GM20431 (cell line): ENCODE results near the gene UBE2H.
"Not testable (repeated sequence)": the region's sequence is repeated elsewhere in the genome, so short reads cannot be mapped to it uniquely, and the experiment has no call there.

Source experiments
- in situ Hi-C: fragments of 300-500 bp; cut with MseI, MboI; formaldehyde crosslinking; loops from one replicate; pipeline ENCODE4 v1.15.0; 2020; ENCODE audit warnings: low sequenced_read_pairs; ENCODE audit not compliant: unreplicated experiment

The UBE2H gene

GRCh38 chr7:129914536-129915272 lies 38.1 kb downstream of the UBE2H start:
- in situ Hi-C loops, result no loop called here

- in situ Hi-C loops, result no loop called here
Measured at GRCh38 chr7:129913428-129913827, 39.3 kb downstream of the UBE2H start.

- in situ Hi-C loops, result no loop called here
Measured at GRCh38 chr7:129911790-129912189, 41.0 kb downstream of the UBE2H start.

DNA sequence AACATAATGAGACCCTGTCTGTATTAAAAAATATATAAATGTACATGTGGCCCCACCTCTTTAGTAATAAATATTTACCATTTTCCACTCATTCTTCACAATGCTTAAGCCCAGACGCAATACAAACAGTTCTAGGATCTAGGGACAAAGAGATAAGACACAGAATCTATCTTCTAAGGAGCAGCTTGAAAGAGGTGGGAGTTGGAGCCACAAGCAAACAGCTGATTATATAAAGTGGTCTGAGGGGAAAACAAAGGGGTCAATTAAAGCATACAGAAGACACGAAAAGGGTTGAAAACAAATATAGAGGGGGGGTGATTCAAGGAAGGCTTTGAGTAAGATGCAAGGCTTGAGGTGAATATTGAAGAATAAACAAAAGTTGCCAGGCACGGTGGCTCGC lies 43.1 kb downstream of the UBE2H start:
- in situ Hi-C loops, result no loop called here

GRCh38 chr7:129908181-129908580 lies 44.6 kb downstream of the UBE2H start:
- in situ Hi-C loops, result no loop called here

GRCh38 chr7:129907122-129907736 lies 45.5 kb downstream of the UBE2H start:
- in situ Hi-C loops, result no loop called here

GRCh38 chr7:129906700-129907099 lies 46.1 kb downstream of the UBE2H start:
- in situ Hi-C loops, result no loop called here

DNA sequence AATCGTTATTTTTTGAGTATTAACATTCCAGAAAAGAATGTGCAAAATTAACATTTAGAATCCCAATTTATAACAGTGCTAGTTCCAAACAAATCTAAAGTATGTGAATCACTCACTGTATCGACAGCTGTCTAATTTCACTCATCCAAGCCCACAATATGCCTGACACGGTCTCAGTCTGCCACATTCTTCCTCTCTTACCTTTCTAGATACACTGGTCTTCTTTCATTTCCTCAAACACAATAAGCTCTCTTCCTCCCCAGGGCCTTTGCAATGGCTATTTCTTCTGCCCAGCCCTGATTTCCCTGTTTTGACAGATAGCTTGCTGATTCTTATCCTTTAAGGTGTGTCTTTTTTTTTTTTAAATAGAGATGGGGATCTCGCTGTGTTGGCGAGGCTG lies 48.8 kb downstream of the UBE2H start:
- in situ Hi-C loops, result no loop called here

DNA sequence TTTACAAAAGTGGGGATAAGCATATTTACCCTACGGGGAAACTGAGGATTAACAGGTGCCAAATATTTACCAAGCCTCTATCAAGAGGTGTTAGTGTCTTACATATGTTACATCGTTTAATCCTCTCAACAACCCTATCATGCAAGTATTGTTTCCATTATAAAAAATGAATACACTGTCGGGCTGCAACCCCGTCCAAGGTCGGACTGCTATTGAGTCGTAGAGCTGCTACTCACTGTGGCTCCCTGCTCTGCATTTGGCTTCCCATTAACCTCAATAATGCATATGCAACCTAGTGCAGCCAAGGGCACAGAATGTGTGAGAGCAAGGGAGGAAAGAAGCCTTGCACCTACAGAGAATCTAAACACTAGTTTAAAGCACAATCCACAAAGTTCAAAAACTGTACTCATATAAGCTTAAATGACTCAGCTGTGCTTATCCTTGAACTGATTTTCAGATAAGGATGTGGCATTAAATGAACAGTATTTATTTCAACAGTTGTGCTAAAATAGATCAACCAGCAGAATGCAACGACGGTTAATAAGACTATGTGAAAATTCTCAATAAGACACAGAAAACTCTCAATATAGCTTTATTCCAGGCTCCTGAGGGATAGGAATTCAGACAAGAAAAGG lies 49.9 kb downstream of the UBE2H start:
- in situ Hi-C loops, result no loop called here

GRCh38 chr7:129898502-129899160 lies 54.1 kb downstream of the UBE2H start:
- in situ Hi-C loops, result no loop called here

DNA sequence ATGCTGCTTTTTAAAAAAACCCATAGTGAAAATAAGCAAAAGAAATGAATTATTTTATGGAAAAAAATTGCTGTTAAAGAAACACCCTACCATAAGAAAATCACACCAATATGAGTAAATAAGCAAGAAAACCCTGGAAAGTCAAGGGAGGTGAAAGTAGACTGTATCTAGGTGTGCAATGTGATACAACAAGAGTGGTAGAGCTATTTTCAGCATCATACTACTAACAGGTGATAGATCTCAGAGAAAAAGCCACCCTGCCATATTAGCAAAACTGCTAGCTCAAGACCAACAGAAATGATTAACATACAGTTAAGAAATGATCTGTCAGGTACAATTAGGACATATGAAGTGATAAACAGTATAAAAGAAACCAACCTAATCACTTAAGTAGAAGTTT lies 54.8 kb downstream of the UBE2H start:
- in situ Hi-C loops, result no loop called here

DNA sequence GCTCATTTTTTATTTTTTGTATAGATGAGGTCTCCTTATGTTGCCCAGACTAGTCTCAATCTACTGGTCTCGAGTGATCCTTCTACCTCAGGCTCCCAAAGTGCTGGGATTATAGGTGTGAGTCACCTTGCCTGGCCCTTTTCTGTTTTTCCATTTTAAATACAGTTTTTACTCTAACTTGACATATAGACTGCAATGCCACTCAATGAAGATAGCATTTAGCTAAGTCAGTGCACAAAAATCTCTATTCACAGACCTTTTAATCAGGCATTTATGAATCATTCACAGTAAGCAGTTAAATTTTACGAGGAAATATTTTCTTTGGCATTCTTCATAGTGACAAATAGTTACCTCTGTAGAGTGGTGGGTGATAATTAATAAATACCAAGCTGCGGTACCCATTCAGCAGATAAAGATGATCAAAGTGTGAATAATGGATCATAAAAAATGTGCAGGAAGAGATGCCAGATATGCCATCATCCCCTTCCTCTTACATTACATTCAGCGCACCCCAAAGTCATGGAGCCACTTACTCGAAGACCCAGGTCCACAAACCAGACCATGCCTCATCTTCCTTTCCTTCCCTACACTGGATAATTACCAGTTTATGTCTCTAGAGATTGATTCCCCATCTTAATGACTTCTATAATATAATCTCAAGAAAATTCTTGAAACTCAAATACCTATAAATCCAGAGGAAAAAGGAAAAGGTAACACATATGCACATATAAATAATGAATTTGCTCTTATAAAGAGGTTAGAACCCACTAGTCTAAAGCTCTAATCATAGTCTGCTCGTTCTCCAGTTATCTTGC lies 56.0 kb downstream of the UBE2H start:
- in situ Hi-C loops, result no loop called here

- in situ Hi-C loops, result not testable (repeated sequence)
Measured at GRCh38 chr7:129894184-129894583, 58.6 kb downstream of the UBE2H start.

- in situ Hi-C loops, result no loop called here
Measured at GRCh38 chr7:129890090-129890489, 62.7 kb downstream of the UBE2H start.

DNA sequence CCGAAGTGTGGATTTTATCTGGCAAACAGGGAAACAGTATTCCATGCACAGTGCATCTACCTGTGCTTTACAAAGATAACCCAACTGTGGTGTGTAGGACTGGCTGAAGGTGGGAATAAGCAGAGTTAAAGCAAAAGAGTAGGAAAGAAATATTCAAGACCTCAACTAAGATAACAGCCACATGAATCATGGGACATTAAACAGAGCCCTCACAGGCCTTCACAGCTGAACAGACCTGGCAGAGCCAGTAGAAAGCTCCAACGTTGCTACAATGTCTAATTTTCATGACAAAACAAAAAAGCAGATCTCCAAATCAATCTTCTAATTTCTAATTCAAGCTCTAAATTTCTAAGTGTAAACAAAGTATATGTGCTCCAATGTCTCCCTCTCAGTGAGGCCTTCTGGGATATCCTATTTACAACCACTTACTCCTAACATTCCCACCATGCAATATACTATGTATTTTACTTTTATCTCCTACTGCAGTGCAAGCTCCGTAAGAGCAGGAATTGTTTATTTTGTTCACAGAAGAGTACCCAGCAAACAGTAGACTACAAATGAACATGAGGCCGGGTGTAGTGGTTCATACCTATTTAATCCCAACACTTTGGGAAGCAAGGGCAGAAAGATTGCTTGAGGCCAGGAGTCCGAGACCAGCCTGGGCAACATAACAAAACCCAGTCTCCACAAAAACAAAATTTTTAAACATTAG lies 63.5 kb downstream of the UBE2H start:
- in situ Hi-C loops, result no loop called here

DNA sequence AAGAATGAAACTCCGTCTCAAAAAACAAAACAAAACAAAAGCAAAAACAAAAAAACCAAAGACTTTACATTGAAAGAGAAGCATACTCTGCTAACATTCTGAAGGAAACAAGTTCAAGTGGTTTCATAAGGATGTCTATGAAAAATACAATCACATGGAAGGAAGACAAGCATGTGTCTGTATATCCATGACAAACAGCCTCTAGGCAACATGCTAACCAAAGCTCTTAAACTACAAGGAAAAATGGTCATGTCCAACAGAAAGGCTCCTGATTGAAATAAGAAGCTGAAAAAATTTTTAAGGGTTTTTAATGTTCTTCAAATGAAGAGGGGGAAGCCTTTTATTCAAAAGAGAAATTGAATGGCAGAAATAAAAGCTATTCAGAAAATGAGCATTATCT lies 64.9 kb downstream of the UBE2H start:
- in situ Hi-C loops, result no loop called here

- in situ Hi-C loops, result no loop called here
Measured at GRCh38 chr7:129886818-129887186, 66.0 kb downstream of the UBE2H start.

DNA sequence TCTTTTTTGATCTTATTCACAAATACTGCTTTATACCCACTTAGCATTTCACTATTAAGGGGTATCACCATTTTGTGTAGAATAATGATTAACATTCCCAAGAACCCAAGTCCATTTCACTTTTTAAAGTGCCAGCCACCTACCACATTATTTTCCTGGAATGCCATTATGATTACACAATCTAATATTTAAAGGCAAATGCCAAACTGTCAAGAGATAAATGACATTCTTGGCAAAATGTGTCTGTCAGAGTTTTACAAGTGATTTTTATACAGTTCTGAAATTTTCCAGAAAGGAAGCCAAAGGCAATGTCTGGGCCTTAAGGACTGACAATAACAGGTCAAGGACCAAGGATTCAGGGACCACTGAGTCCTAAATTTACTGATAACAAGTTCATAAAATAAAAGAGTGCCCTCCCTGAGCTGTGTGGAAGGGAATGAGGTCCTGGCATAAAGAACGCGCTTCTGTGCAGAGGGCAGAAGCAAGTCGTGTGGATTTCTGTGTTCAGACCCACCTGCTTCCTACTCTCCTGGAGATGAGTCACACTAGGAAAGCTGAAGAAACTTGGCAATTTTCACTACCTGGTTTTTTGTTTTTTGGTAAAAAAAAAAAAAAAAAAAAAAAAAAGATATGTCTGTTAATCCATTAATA lies 66.5 kb downstream of the UBE2H start:
- in situ Hi-C loops, result no loop called here

- in situ Hi-C loops, result no loop called here
Measured at GRCh38 chr7:129884495-129884894, 68.3 kb downstream of the UBE2H start.
